LoVo (cell line): ENCODE results near the gene HIP1.
A peak's percentile ranks its signal among the peaks of the same experiment; 100 is the strongest.
"Not testable (repeated sequence)": the region's sequence is repeated elsewhere in the genome, so short reads cannot be mapped to it uniquely, and the experiment has no call there.

Experiments
- DNase-seq: peaks from one replicate; pipeline ENCODE4 v3.0.0-alpha.2; 2016; ENCODE audit warnings: low spot score

The HIP1 gene

GRCh38 chr7:75575488-75576121, 163.1 kb downstream of the HIP1 start:
- no peak for DNase-seq

DNA sequence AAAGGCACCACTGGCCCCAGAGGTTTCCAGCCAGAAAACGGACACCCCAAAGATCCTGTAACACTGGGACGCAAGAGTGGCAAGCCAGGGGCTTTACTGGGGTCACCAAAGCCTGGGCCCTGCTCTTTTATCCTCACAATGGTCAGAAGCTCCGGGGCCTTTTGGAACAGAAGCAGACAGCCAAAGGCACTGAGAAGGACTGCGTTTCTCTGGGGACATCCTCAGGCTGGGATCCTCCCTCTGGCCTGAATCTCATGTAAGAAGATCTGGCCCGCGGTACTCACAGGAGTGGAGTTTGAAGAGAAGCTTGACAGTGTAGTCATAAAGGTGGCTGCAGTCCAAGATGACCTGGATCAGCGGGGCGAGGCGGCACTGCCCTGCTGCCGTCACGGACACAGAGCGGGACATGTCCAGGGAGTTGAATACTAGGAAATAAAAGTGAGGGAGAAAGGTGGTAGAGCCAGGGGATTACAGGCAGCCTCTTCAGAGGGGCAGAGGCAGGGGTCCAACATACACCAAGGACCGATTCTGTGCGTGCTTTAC, 165.2 kb downstream of the HIP1 start:
- DNase-seq: no peak

GRCh38 chr7:75572814-75573213, 165.9 kb downstream of the HIP1 start:
- no peak for DNase-seq

GRCh38 chr7:75572396-75572795, 166.3 kb downstream of the HIP1 start:
- DNase-seq: no peak

DNA sequence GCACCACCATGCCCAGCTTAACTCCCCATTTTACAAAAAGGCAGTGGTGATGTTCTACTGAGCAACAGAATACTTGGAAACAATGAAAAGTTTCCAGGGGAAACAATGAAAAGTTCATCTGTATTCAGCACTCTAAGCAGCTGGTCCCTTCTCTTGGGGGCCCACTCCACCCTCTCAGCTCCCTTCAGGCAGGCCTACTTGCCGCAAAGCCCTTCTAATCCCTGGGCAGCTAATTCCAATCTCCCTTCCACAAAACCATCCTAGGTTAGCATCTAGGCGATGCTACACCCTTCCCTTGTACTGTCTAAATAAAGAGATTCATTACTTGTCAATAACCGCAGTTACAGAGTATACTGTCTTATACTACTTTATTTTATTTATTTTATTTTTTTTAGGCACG, 167.5 kb downstream of the HIP1 start:
- DNase-seq: no peak

DNA sequence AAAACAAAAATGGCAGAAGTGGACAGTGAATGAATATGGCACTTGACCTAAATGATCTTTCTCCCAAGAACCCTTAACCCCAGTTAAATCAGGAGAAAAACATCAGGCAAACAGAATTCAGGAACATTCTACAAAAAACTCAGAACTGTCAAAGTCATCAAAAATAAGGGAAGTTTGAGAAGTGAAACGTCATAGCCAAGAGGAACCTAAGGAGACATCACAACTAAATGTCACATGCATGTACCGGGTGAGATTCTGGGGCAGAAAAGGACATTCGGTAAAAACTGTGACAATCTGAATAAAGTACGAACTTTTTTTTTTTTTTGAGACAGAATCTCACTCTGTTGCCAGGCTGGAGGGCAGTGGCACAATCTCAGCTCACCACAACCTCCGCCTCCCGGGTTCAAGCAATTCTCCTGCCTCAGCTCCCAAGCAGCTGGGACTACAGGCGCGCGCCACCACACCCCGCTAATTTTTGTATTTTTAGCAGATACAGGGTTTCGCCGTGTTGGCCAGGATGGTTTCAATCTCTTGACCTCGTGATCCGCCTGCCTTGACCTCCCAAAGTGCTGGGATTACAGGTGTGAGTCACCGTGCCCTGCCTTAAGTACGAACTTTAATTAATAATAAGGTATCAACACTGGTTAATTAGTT, 169.0 kb downstream of the HIP1 start:
- DNase-seq: not testable (repeated sequence)

DNA sequence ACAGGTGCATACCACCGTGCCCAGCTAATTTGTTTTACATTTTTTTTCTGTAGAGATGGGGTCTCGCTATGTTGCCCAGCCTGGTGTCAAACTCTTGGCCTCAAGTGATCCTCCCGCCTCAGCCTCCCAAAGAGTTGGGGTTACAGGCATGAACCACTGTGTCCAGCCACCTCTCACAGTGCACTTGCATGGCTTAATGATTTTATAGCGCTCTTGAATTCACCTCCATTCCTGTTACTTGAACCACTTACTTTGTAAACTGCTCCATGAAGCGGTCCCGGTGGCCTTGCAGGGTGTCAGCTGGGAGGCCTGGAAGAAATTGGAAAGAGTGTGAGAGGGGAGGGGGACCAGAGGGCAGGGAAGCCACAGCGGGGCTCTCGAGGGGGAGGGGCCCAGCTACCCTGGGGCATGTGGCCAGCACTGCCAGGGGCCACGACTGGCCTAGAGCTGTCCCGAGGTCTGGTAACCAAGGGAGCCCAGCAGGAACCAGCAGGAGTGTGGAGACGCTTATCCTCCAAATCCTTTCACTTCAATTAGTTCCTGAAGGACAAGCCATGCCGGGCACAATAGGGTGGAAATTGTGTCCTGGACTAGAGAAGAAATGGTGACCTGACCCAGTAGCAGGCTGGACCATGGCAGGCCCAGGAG, 170.7 kb downstream of the HIP1 start:
- DNase-seq: no peak

DNA sequence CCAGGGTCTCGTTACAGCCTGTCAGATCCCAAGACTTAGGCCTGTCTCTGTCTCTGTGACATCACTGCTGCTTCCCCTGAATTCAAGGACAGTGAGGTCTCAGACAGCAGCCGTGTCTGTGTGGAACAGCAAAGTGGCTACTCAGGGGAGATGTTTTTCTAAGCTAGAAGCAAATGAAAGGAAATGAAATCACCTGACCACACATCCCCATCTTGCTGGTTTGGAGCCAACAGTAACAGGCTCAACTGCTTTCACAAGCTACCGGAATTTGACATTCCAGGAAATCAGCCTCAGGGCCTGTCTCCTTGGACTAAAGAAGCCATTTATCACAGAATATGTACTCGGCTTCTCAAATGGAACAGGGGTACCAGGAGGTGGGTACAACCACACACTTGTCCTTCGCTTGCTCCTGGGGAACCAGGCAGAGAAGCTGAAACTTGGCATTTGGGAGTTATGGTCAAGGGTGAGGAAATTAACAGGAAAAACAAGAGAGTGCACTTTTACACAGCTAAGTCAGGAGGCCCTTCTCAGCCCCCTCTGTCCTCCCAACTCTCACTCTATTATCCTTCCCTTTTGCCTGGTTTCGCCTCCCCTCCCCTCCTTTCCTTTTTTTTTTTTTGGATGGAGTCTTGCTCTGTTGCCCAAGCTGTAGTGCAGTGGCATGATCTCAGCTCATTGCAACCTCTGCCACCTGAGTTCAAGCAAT, 173.5 kb downstream of the HIP1 start:
- DNase-seq: no peak

DNA sequence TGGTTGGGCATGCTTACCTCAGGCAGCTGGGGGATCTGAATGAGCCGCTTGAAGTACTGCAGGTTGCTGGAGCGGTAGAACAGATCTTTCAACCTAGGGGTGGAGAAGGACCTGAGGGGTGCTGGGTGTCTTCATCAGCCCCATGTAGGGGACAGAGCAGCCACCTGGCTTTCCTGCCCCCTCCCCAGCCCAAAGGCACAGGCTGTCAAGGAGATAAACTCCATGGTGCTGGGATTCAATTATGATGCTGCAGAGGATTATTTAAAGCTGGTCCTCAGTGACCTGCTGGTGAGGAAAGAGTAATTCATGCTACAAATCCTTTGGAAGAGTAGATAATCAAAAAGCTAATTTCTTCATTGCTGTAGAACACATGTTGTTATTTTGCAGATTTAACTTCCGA, 175.6 kb downstream of the HIP1 start:
- no peak for DNase-seq

- no peak for DNase-seq
These were observed 178.8 kb downstream of the HIP1 start for GRCh38 chr7:75559976-75560365.

- DNase-seq: no peak
These were observed 179.3 kb downstream of the HIP1 start for GRCh38 chr7:75559355-75559975.

DNA sequence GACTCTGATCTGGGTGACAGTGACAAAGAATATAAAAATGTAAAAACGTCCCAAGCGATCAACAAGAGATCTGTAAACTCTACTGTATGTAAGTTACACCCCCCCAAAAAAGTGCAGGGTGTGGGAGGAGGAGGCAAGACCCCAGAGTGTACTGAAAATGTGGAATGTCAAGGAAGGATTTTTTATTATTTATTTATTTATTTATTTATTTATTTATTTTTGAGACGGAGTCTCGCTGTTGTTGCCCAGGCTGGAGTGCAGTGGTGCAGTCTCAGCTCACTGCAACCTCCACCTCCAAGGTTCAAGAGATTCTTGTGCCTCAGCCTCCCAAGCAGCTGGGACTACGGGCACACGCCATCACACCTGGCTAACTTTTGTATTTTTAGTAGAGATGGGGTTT, 181.9 kb downstream of the HIP1 start:
- DNase-seq: not testable (repeated sequence)

DNA sequence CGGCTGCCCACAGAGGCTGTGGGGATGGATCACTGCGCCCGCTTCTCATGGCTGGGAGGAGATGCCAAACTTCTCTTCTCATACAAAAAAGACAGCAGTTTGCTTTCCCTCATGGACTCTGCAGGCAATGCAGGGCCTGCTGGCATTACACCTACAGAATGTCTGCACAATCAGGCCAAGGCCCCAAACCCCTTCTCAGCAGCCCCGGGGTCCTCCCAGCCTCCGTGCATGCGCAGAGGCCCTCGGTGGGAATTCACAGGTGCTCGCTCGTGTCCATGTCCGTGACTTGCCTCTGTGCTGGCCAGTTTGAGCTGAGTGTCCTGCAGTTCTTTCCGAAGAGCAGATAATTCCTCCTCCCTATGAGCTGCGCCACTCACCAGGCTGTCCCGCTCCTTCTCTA, 183.0 kb downstream of the HIP1 start:
- no peak for DNase-seq

- DNase-seq: no peak
These were observed 192.3 kb downstream of the HIP1 start for GRCh38 chr7:75546237-75547015.

DNA sequence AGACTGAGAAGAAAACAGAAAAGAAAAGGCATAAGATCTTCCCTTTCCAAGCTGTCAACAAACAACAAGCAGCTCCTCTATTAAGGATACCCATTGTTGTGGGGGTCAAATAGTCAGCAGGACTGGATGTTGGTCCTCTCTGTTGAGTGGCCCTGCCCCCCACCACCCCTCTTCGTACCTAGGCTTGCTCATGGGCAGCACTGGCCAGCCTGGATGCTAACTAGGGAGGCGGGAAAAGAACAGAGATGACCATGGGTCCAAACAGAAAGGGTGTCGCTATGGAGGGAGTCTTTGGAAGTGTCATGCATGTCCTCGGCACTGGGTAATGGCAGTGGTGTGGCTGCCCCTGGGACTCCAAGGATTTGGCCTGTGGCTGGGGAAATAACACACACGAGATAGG, 201.0 kb downstream of the HIP1 start:
- DNase-seq: no peak

GRCh38 chr7:75536940-75537538, 201.7 kb downstream of the HIP1 start:
- no peak for DNase-seq

GRCh38 chr7:75536491-75536890, 202.2 kb downstream of the HIP1 start:
- no peak for DNase-seq

GRCh38 chr7:75534727-75535307, 203.9 kb downstream of the HIP1 start:
- peak; percentile 9 for DNase-seq

- no peak for DNase-seq
These were observed 204.8 kb downstream of the HIP1 start for GRCh38 chr7:75533926-75534325.

DNA sequence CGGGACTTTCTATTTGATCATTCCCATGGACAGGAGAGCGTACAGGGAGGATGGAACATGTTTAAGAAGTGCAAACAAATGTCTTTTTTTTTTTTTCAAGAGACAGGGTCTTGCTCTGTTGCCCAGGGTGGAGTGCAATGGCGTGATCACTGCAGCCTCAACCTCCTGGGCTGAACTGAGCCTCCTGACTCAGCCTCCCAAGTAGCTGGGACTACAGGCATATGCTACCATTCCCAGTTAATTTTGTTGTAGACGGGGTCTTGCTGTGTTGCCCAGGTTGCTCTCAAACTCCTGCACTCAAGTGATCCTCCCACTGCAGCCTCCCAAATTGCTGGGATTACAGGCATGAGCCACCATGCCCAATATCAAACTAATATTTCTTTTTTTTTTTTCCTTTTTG, 206.1 kb downstream of the HIP1 start:
- no peak for DNase-seq
